Stomach (tissue), 19 donors: Measurements from ENCODE around the gene CAMSAP1. TPM values are rescaled to one million over a fixed set of nuclear protein-coding genes. Genes with fewer than 3 reads are reported as not detected.
A peak's percentile ranks its signal among the peaks of the same experiment; 100 is the strongest.

ENCODE experiments used
- DNase-seq, 2 donors: peaks; one replicate each; pipeline versions ENCODE4 v3.0.0 to v3.0.0-alpha.2; 2013 to 2019
- H3K27ac ChIP-seq, 5 donors: fragments of 200-600 bp in 4 of 5; sonication (generic) in 4 of 5; one replicate each; pipeline ENCODE4 v1.5.1; 2013 to 2019; ENCODE audit warnings: mild to moderate bottlenecking in 1 of 5, moderate library complexity in 1 of 5
- H3K27me3 ChIP-seq, 3 donors: fragments of 200-600 bp; sonication (generic); one replicate each; pipeline ENCODE4 v1.5.1; 2017 to 2019; ENCODE audit warnings: mixed run types in 1 of 3
- H3K36me3 ChIP-seq, 4 donors: fragments of 200-600 bp; sonication (generic); 1 replicate in 3 of 4; 2 replicates in 1 of 4; pipeline ENCODE4 v1.5.1; 2016 to 2019
- H3K4me1 ChIP-seq, 4 donors: fragments of 200-600 bp; sonication (generic); one replicate each; pipeline ENCODE4 v1.5.1; 2016 to 2019
- H3K4me3 ChIP-seq, 4 donors: fragments of 200-600 bp; sonication (generic) in 3 of 4; one replicate each; pipeline ENCODE4 v1.5.1; 2016 to 2019; ENCODE audit warnings: mild to moderate bottlenecking in 1 of 4
- H3K9me3 ChIP-seq, 4 donors: fragments of 200-600 bp; sonication (generic); one replicate each; pipeline ENCODE4 v1.5.1; 2016 to 2019
- EP300 ChIP-seq: sonication (generic); formaldehyde crosslinking; IDR thresholded peaks from one replicate; pipeline ENCODE4 v1.6.1; 2017; ENCODE audit warnings: antibody characterized with exemption
- POLR2A ChIP-seq, 4 donors: fragments of 450-650 bp; IDR thresholded peaks; one replicate each; pipeline ENCODE4 v1.6.1; 2016; ENCODE audit warnings: antibody characterized with exemption in 4 of 4, control low read depth in 2 of 4, mild to moderate bottlenecking in 1 of 4, moderate library complexity in 1 of 4
- POLR2AphosphoS5 ChIP-seq, 3 donors: sonication (generic); formaldehyde crosslinking; IDR thresholded peaks; one replicate each; pipeline ENCODE4 v1.6.1; 2016; ENCODE audit warnings: antibody characterized with exemption in 3 of 3
- WGBS, 5 donors: extraction: QIAGEN DNeasy Blood & Tissue Kit in 3 of 5; methylation state at CpG; one replicate each; pipeline versions ENCODE4 v1.1.5 to v1.1.7; 2013 to 2018; 5-methylcytosine and 5-hydroxymethylcytosine counted together
- intact Hi-C: fragments of 100-400 bp; cut with DNase I; formaldehyde crosslinking; loops from one replicate; pipeline ENCODE4 v1.15.1; 2023; ENCODE audit warnings: low total_unique reads
- long read RNA-seq, 10 donors: transcript quantifications; one replicate each; lab custom pipeline, GENCODE V29; 2026
- polyA plus RNA-seq, 3 donors: library from polyadenylated mRNA; stranded (reverse); fragments of 200-250 nt; gene quantifications; one replicate each; pipeline ENCODE4 v1.2.3, GENCODE V29; 2013
- total RNA-seq, 5 donors: library from RNA; depleted of rRNA; stranded (reverse); fragments of >200 nt; gene quantifications; one replicate each; pipeline versions ENCODE4 v1.1.0 to v1.2.3, GENCODE V29; 2014 to 2016
- TF ChIP-seq, protein P1 (sequence below), 7 experiments: fragments of 450-650 bp in 4 of 7; fragments of 200-600 bp in 3 of 7; sonication (generic) in 3 of 7; IDR thresholded peaks; one replicate each; pipeline ENCODE4 v1.5.1; 2016 to 2019; ENCODE audit warnings: antibody characterized with exemption in 7 of 7, control low read depth in 2 of 7, mild to moderate bottlenecking in 1 of 7
- donor health status: healthy with polysubstance abuse.
- donor health status: Bipolar disorder and iron deficiency.
- donor health status: healthy.

CAMSAP1 gene, protein sequence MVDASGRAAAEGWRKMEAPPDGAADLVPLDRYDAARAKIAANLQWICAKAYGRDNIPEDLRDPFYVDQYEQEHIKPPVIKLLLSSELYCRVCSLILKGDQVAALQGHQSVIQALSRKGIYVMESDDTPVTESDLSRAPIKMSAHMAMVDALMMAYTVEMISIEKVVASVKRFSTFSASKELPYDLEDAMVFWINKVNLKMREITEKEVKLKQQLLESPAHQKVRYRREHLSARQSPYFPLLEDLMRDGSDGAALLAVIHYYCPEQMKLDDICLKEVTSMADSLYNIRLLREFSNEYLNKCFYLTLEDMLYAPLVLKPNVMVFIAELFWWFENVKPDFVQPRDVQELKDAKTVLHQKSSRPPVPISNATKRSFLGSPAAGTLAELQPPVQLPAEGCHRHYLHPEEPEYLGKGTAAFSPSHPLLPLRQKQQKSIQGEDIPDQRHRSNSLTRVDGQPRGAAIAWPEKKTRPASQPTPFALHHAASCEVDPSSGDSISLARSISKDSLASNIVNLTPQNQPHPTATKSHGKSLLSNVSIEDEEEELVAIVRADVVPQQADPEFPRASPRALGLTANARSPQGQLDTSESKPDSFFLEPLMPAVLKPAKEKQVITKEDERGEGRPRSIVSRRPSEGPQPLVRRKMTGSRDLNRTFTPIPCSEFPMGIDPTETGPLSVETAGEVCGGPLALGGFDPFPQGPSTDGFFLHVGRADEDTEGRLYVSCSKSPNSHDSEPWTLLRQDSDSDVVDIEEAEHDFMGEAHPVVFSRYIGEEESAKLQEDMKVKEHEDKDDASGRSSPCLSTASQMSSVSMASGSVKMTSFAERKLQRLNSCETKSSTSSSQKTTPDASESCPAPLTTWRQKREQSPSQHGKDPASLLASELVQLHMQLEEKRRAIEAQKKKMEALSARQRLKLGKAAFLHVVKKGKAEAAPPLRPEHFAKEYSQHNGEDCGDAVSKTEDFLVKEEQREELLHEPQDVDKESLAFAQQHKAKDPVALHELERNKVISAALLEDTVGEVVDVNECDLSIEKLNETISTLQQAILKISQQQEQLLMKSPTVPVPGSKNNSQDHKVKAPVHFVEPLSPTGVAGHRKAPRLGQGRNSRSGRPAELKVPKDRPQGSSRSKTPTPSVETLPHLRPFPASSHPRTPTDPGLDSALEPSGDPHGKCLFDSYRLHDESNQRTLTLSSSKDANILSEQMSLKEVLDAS (N-terminal part only)
- total RNA-seq: 100 to 1,000 TPM in 1 of 5 donors, 10 to 100 TPM in 4; 10.5 to 238 (median 15.4) TPM
- 1 to 10 TPM; 2.4 to 7.2 (median 3.7) TPM for polyA plus RNA-seq
- long read RNA-seq, donor 1: 0 reads
- long read RNA-seq, donor 2: 0 reads
- long read RNA-seq, donor 3: 0 reads
- long read RNA-seq, donor 4: 0 reads
- long read RNA-seq, donor 5: 0 reads
- long read RNA-seq, donor 6, full-length matches to known transcripts: 1 of 1 reads
- long read RNA-seq, donor 6, partial matches to known transcripts: 0 of 1 reads
- long read RNA-seq, donor 6, other reads (novel, unspliced or antisense): 0 of 1 reads
- long read RNA-seq, donor 7, partial matches to known transcripts: 0 of 1 reads
- long read RNA-seq, donor 7, other reads (novel, unspliced or antisense): 0 of 1 reads
- long read RNA-seq, donor 8: 0 reads
- long read RNA-seq, donor 9: 0 reads
- long read RNA-seq, donor 10: 0 reads

DNA sequence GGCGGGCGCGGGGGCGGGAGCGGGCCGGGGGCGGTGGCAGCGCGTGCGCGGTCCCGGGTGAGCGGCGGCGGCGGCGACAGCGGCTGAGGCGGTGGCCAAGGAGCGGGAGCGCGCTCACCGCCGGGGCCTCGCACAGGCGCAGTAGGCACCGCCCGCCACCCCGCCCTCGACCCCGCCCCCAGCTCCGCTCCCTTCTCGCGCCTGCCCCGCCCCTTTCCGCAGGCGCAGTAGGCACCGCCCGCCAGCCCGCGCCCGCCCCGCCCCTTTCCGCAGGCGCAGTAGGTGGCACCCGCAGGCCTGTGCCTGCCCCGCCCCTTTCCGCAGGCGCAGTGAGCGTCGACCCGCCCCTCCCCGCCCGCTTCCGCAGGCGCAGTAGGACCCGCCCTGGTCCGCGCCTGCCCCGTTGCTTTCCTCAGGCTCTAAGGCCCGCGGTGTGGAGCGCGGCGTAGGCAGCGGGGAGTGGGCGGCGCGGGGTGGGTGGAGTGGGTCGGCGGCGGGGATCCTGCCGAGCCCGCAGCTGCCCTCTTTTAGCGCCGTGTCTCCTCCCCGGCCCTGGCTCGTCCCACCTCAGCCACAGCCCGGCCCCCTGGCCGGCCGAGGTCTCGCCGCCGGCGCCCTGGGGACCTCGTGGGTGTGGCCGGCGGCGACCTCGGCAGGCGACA lies at the start of gene CAMSAP1:
Gene CAMSAP1, minus strand, starts transcription at position 116 of the 662 bp plus-strand sequence. CDS start 387 bp downstream, outside the sequence.
- TF ChIP-seq POLR2AphosphoS5 (IDR thresholded peaks at IDR 0.05) (peak in 2 of 3 donors; percentile 53 to 82), EP300 (no peak), POLR2A (IDR thresholded peaks at IDR 0.05) (no peak)
- TF ChIP-seq, protein P1, sequence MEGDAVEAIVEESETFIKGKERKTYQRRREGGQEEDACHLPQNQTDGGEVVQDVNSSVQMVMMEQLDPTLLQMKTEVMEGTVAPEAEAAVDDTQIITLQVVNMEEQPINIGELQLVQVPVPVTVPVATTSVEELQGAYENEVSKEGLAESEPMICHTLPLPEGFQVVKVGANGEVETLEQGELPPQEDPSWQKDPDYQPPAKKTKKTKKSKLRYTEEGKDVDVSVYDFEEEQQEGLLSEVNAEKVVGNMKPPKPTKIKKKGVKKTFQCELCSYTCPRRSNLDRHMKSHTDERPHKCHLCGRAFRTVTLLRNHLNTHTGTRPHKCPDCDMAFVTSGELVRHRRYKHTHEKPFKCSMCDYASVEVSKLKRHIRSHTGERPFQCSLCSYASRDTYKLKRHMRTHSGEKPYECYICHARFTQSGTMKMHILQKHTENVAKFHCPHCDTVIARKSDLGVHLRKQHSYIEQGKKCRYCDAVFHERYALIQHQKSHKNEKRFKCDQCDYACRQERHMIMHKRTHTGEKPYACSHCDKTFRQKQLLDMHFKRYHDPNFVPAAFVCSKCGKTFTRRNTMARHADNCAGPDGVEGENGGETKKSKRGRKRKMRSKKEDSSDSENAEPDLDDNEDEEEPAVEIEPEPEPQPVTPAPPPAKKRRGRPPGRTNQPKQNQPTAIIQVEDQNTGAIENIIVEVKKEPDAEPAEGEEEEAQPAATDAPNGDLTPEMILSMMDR (IDR thresholded peaks at IDR 0.05): no peak
- intact Hi-C loops: no loop called here

DNA sequence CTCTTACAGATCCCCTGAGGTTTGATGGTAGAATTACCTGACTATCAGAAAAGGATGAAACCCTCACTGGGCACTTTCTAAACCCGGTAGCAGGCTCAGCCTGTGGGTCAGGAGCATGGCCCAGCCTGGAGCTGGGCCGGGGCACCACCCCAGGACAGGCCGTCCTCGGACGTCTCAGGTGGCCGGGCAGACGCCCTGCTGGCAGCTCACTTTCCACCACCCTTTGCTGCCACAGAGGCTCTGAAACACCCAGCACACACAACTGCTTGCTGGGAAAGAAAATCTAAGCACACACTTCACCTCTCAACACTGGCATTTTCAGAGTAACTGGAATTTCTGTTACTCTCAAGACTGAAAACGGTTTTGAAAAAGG lies 49.4 kb upstream of the CAMSAP1 start:
- 77 to 93% (median 91%) methylated on average over 4 to 8 of the region's 8 CpGs for WGBS, 5 donors
- intact Hi-C loops: no loop called here

More for the DNA sequence above, at the start of gene CAMSAP1:
- Histone ChIP-seq H3K36me3 (peaks cover 0 to 21% (median 21%) of the 10 kb centered on the region in 4 donors), H3K9me3 (peaks cover 0 to 11% (median 0%) of the 10 kb centered on the region in 4 donors), H3K27me3 (no peaks in the 10 kb centered on the region), H3K27ac (peak within 1 kb of the TSS; percentile 80 to 89 (median 85)), H3K4me3 (peak within 1 kb of the TSS; percentile 73 to 99 (median 82)), H3K4me1 (peaks cover 22 to 51% (median 47%) of the 10 kb centered on the region in 4 donors)
- 0 to 3% (median 1%) methylated on average over 21 to 88 of the region's 91 CpGs for WGBS, 5 donors
- DNase-seq: peak; percentile 94 to 99

DNA sequence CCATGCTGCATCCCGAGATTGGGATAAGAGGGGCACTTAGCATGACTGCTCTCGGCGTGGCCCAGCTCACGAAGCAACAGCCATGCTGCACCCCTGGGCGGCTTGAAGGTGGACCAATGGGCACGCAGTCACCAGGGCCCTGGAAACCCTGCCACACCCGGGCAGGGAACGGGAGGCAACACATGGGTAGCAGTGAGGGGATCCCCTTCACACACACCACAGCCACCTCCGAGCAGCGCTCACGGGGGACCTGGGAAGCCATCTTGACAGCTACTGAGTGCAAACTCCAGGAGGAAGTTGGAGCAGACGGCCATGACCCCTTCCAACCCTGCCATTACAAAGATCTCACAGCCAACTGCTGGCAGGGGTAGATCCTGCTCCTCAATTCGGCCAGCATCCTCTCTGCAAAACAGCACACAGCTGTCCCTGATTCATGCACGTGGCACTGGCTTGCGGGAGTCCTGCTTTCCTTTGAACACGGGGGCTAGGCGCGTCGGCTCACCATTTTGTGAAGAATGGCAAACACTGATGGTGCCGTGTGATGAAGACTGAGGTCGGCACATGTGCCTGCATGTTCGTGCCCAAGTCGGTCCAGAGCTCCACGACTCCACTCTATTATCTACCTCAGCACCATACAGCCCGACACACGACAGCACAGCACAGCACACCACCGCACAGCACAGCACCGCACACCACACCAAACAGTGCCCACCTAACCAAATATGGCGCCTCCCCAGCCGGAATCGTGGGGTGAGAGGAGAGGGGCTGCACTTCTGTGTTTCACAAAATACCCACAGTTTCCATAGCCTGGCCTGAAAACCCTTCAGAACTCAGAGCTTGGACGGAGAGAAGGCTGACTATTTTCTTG lies 48.8 kb upstream of the CAMSAP1 start:
- Histone ChIP-seq H3K9me3 (no peaks in the 10 kb centered on the region), H3K4me3 (no peak overlapping the region), H3K27ac (no peak overlapping the region), H3K27me3 (no peaks in the 10 kb centered on the region), H3K36me3 (peaks cover 21 to 42% (median 40%) of the 10 kb centered on the region in 4 donors), H3K4me1 (peaks cover 11 to 26% (median 17%) of the 10 kb centered on the region in 4 donors)
- DNase-seq: no peak
- intact Hi-C loops: no loop called here
- no peak for TF ChIP-seq POLR2AphosphoS5 (IDR thresholded peaks at IDR 0.05)
- no peak for TF ChIP-seq EP300
- TF ChIP-seq POLR2A (IDR thresholded peaks at IDR 0.05): no peak
- TF ChIP-seq, protein P1 (IDR thresholded peaks at IDR 0.05): no peak
- WGBS, 5 donors: 80 to 93% (median 91%) methylated on average over 29 to 32 of the region's 32 CpGs

More for the DNA sequence above, 49.4 kb upstream of the CAMSAP1 start:
- TF ChIP-seq EP300 (no peak), POLR2A (IDR thresholded peaks at IDR 0.05) (no peak), POLR2AphosphoS5 (IDR thresholded peaks at IDR 0.05) (no peak)
- TF ChIP-seq, protein P1 (IDR thresholded peaks at IDR 0.05): no peak
- Histone ChIP-seq H3K4me3 (no peak overlapping the region), H3K27me3 (no peaks in the 10 kb centered on the region), H3K4me1 (peaks cover 11 to 30% (median 22%) of the 10 kb centered on the region in 4 donors), H3K27ac (no peak overlapping the region), H3K9me3 (no peaks in the 10 kb centered on the region), H3K36me3 (peaks cover 18 to 38% (median 34%) of the 10 kb centered on the region in 4 donors)
- no peak for DNase-seq
